ENCODE data around the gene ATXN1.

DNA sequence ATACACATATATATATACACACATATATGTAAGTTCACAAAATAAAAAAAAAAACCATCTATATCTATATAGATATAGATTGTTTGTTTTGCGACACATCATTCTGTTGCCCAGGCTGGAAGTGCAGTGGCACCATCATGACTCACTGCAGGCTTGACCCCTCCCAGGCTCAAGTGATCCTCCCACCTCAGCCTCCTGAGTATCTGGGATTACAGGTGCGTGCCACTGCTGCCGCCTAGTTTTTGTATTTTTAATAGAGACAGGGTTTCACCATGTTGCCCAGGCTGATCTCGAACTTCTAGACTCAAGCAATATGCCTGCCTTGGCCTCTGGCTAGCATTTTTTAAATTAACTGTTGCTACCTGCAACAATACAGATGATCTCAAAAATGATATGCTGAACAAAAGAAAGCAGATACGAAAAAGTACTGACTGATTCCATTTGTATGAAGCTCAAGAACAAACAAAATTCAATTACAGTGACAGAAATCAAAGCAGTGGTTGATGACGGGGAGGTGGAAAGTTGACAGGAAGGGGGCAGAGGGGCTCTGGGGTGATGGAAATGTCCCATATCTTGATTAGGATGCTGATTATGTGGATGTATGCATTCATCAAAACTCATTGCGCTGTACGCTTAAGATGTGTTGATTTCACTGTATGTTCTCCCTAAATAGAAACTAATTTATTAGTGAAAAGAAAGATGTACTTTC, 49.6 kb downstream of the ATXN1 start:
- TF ChIP-seq CTCF (conservative IDR thresholded peaks at IDR 0.05; ENCODE audit: low read depth, low read length), result no peak
- TF ChIP-seq EZH2 (IDR thresholded peaks at IDR 0.05; ENCODE audit: borderline replicate concordance, low read depth, low read length, poor library complexity, severe bottlenecking), result no peak
